HG03064 (cell line): ENCODE results near the gene ART4.

Source experiments
- ATAC-seq: cut with Tn5 transposase; IDR thresholded peaks from one replicate; pipeline ENCODE4 v1.9.1; 2021; ENCODE audit warnings: low read depth; ENCODE audit not compliant: unreplicated experiment

The ART4 gene

GRCh38 chr12:14852880-14853279 lies 9.6 kb upstream of the ART4 start:
- ATAC-seq, result no peak

GRCh38 chr12:14850929-14851663 lies 7.8 kb upstream of the ART4 start:
- ATAC-seq, result no peak

DNA sequence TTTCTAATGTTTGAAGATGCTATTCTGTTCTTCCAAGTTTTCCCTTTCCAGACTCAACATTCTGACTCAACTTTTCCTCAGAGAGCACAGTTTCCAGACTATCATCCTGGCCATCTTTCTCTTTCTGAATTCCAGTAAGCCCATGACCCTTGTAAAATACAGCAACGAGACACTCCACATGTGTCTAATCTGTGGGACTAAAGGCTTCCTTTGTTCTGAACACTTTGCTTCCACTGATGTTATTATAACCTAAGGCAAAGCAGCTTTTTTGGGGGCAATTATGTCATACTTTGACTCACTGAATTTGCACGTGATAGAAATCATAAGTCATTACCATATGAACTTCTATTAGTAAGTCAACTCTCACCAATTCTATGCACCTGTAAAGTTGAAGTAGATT lies 6.3 kb upstream of the ART4 start:
- no peak for ATAC-seq

DNA sequence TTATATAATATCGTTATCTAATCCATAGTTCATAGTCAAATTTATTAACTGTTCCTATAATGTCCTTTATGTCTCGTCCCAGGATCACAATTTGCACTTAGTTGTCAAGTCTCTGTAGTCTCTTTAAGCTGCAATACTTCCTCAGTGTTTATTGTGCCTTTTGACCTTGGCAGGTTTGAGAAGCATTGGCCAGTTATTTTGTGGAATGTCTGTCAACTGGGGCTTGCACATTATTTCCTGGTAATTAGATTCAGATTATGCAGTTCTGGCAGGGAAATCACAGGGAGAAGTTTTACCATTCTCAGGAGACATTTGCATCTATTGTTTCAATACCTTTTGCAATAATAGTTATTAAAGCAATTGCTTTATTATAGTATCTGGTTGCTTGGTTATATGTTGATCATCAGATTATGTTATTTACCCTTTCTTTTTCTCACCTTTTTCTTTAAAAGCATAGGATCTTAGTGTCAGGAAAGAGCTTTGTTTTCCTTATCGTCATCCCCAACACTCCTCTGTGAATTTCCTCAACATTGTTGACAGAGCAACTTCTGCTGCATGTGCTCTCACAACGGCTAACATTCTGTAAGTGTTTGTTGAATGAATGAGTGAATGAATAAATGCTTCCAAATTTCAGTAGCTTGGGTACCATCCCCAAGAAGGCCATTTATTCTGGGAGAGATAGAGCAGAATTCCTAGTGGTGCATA lies 3.7 kb upstream of the ART4 start:
- no peak for ATAC-seq

DNA sequence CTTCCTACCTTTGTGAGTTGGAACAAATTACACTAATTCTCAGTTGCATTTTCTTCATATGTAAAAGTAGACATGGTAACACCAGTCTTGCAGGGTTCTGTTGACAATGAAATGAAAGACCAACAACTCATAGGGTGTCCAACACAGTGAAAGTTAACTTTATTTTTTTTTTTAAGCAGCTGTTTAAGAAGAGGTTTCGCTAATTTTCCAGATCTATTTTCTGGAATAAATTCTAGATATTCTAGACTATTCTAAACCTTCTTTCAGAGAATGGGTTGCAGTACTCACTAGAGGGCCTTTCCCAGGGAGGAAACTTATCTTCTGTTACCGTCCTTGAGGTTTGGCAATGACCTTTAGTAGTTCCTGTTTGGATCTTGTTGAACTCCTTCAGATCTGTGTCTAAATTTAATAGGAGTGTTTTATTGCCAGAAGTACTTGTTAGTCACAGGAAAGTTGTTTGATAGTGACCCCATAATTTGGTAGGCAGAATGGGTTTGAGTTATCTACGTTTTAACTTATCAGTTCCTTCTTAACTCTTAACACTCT lies 2.8 kb upstream of the ART4 start:
- ATAC-seq, result no peak

GRCh38 chr12:14845350-14845750 lies 2.0 kb upstream of the ART4 start:
- ATAC-seq, result no peak

DNA sequence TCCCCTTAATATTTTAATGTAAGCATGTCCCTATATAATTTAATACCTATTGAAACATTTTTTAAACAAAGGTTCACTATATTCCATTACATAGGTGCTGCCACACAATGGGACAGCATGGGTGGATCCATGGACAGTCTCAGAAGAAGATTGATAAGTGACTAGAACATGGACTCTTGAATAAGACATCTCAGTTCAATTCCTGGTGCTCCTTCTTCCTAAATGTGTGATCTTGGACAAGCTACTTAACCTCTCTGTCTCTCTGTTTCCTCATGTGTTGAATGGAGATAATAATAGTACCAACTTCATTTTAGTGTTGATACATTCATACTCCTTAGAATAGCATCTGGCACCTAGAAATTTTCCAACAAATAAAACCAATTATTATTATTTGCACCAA lies 1.1 kb upstream of the ART4 start:
- no peak for ATAC-seq

DNA sequence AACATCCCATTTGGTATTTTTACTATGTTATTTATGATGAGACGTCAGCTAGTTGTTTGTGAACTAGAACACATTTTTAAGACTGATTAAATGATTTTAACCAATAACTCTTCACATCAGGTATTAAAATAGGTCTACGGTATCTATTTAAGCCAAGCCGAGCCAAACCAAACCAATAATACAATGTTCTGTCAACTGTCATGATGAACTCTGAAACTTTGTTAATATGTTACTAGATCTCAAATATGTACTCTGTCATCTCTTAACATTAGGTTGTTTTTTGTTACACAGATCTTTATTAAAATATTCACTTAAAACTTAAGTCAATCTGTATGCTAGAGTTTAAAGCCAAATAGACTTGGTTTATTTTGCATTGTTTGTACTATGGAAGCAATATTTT lies 1.0 kb downstream of the ART4 start:
- no peak for ATAC-seq

DNA sequence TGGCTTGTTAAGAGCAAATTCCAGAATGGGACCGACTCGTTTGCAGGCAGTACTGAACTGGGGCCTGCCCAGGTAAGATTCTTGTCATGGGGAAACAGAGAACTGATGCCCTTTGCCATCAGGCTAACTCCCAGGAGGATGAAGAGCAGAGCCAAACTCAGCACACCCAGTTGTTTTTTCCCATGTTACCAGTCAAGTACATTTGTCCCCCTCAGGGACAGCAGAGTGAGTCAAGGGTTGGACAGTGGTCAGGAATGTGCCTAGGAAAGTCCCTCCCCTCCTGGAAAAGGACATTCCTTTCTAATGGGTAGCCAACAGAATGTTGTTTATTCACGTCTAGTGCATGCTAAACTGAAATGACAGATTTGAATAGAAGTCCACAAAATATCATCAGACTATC lies 1.6 kb downstream of the ART4 start:
- ATAC-seq, result no peak

- no peak for ATAC-seq
Measured at GRCh38 chr12:14840616-14841015, 2.7 kb downstream of the ART4 start.

- no peak for ATAC-seq
Measured at GRCh38 chr12:14839262-14839661, 4.1 kb downstream of the ART4 start.

GRCh38 chr12:14836336-14837210 lies 6.8 kb downstream of the ART4 start:
- ATAC-seq, result no peak

- no peak for ATAC-seq
Measured at GRCh38 chr12:14834509-14834908, 8.8 kb downstream of the ART4 start.

DNA sequence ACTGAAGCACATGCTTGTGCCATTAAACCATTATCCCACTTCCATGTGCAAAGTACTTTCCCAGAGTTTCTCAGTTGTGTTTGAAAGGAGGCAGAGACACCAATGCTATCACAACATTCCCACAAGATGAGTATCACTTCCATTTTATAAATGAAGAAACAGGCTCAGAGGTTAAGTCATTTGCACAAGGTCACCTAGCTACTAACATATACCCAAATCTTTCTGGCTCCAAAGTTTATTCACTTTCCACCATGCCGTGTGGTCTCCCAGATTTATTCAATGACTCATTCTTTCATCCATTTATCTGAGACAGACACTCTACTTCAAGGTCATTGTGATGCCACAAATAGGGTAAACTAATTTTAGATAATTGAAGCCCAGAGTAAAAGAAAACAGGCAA lies 9.4 kb downstream of the ART4 start:
- ATAC-seq, result no peak

DNA sequence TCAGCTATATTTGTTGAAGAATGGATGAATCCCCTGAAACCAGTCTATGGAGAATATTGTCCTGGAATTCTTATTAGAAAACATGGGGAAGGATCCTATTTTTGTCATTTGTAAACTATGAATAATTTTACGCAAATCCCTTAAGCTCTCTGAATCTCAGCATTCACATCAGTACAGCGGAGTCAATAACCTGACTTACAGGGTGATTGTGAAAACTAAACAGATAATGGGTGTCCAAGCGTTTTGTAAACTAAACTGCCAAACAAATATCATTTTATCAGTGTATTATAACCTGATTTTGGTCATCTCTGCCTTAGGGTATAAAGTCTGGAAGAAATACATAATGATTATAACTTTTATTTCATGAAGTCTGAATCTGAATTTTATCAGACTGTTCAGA lies 10.0 kb downstream of the ART4 start:
- ATAC-seq, result no peak

DNA sequence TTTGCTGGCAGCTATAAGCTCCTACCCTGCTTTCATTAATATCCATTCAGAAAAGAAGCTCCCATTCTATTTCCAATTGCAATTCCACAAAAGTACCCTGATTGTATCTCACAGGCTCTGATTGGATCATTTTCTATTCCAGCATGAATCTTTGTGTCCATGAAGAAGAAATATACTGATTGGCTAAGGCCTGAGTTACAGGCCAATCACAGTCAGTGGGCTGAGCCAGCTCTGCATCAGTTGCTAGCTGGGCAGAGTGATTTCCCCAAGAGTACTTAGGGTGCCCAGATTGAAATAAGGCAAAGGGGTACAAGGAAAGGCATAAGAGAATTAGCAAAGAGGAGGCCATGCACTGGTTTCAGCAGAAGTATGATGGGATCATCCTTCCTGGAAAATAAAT lies 14.4 kb downstream of the ART4 start:
- no peak for ATAC-seq

- no peak for ATAC-seq
Measured at GRCh38 chr12:14827043-14827442, 16.3 kb downstream of the ART4 start.

GRCh38 chr12:14826491-14826890 lies 16.8 kb downstream of the ART4 start:
- ATAC-seq, result no peak

DNA sequence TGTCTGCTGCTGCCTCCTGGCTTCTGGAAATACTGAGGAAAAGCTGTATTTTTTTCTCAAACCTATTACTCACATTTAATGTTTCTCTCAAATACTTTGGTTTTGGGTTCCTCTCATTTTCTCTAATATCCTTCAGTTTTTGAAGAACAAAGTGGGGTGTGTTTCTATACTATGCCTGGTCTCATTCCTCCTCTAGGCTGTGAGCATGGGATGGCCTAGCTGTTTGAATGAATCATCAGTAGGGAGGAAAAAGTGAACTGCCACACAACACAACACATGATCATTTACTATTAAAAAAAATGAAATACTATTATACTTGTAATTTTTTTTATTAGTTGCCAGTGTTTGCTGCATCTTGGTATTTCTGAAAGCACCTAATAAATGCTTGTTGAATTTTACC lies 18.1 kb downstream of the ART4 start:
- ATAC-seq, result no peak

DNA sequence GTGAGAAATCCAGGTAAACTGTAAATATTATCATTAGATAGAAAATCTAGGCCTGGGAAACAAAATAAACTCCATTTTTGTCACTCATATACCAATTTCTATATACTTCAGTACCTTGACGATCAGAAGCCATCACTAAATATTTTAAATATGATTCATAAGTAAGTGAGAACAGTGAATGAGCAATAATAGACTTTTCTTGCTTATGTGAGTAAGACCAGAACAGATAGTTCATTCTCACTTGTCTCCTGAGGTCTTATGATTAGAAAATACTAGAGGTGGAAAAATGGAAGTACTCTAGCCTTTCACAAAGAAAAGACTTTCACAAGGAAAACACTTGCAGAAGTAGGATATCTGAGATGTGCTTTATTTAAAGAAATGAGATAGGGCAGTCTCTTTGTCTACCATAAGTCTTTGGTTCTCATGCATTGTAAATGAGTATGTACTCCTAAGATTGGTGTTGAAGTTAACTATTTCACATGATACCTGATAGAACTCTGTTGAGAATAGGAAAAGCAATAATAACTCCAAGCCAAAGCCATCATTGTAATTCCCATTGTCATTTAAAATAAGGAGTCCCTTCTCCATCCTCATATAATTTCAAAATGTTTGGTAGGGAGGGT lies 19.2 kb downstream of the ART4 start:
- no peak for ATAC-seq

- ATAC-seq, result no peak
Measured at GRCh38 chr12:14814014-14814413, 29.3 kb downstream of the ART4 start, which contains the start of gene SMCO3. SMCO3 (minus strand) TSS chr12:14814182; CDS start chr12:14806680, 7,502 bp downstream.
